GM12873 (cell line): Measurements from ENCODE around the gene SMYD2.

Experiments used
- TF ChIP-seq, protein P1 (sequence below): IDR thresholded peaks from 2 replicates; pipeline ENCODE4 v1.5.1; 2012; ENCODE audit warnings: low read depth, mild to moderate bottlenecking, moderate library complexity, low read length, control low read depth; ENCODE audit not compliant: insufficient read depth; ENCODE audit errors: missing control alignments

Gene SMYD2

DNA sequence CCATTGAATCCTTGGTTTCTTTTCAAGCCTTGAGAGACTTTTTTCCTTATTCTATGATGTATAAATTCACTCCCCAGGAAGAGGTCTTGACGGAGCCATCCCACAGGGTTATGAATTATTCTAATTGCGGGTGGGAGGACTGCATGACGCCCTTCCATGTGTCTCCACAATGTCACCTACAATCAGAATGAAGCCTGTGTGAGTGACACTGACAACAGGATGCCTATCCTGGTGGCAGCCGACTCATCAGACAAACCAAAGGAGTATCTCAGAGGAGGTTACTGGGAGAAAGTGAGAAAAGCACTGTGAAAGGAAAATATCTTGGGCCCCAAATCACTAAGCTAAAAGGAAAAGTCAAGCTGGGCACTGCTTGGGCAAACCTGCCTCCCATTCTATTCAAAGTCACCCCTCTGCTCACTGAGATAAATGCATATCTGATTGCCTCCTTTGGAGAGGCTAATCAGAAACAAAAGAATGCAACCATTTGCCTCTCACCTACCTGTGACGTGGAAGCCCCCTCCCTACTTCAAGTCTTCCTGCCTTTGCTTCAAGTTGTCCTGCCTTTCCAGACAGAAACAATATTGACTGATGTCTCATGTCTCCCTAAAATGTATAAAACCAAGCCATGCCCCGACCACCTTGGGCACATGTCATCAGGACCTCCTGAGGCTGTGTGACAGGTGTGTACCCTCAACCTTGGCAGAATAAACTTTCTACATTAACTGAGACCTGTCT is 98.4 kb downstream of the SMYD2 start:
- TF ChIP-seq, protein P1, sequence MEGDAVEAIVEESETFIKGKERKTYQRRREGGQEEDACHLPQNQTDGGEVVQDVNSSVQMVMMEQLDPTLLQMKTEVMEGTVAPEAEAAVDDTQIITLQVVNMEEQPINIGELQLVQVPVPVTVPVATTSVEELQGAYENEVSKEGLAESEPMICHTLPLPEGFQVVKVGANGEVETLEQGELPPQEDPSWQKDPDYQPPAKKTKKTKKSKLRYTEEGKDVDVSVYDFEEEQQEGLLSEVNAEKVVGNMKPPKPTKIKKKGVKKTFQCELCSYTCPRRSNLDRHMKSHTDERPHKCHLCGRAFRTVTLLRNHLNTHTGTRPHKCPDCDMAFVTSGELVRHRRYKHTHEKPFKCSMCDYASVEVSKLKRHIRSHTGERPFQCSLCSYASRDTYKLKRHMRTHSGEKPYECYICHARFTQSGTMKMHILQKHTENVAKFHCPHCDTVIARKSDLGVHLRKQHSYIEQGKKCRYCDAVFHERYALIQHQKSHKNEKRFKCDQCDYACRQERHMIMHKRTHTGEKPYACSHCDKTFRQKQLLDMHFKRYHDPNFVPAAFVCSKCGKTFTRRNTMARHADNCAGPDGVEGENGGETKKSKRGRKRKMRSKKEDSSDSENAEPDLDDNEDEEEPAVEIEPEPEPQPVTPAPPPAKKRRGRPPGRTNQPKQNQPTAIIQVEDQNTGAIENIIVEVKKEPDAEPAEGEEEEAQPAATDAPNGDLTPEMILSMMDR, result no peak

GRCh38 chr1:214380396-214380795 is 99.4 kb downstream of the SMYD2 start:
- TF ChIP-seq, protein P1, result no peak

DNA sequence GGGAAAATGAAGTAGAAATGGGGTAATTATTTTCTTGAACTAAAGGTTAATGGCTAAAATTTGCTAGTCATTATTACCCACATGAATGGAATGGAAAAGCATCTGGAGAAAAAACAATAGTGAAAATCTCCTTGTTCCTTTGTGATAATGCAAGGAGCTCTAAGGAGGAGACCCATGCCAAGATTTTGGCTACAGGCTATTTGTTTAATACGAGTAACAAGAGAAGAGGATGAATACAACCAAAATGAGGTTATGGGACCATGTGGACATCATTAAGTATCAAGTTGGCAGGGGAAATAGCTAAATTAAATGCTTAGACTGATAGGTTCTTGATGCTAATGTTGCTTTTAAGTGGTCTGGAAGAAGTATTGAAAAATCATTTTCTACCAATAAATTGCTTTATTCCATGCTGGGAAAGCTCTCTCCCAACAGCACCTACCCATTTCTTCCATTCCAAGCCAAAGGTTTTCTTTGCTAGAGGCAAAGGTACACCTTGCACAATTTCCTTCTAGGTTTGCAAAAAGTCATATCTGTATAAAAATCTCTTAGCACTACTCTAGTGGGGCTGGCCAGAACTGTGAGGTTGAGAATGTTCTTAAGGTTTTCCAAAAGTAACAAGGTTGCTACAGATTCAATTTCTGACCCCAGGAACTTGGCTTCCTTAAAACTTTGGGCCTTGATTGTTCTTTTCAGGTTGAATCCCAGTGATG is 100.2 kb downstream of the SMYD2 start:
- TF ChIP-seq, protein P1, result no peak

- TF ChIP-seq, protein P1, result no peak
These were observed 102.7 kb downstream of the SMYD2 start for GRCh38 chr1:214383381-214384372.

- TF ChIP-seq, protein P1, result no peak
These were observed 103.6 kb downstream of the SMYD2 start for GRCh38 chr1:214384373-214385079.

DNA sequence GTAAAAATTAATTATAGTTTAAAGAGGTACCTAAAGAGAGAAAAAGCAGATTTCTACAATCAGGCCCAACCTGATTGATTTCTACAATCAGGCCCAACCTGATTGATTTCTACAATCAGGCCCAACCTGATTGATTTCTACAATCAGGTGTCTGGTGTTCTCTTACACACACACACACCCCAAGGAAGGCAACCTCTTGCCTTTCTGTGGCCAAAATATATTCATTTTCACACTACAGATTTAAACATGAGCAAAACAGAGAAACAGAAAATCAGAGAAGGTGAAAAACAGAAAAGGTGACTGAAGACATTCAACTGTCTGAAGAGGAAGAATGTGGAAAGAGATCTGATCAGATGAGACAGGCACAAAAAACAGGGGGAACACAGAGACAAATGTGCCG is 104.5 kb downstream of the SMYD2 start:
- TF ChIP-seq, protein P1, result no peak

DNA sequence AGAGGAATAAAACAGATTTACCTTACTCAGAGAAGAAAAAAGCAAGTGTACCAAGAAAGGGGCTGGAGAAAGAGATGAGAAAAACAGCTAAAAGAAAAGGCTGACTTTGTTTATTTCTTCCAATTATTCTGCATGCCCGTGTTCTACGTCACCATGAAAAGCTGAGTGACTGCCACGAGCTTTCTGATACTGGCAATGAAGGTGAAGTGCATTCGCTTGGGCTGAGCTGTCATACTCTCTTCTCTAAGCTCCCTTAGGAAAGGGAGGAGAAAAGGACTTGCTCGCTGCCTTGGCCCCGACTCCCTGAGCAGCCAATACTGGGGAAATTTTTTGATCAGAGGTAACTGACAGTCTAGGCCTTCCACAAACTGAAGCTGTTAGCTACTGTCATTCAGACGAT is 105.4 kb downstream of the SMYD2 start:
- TF ChIP-seq, protein P1, result no peak
